NB4 (cell line): ENCODE data around the gene GP1BB.

Experiments used
- DNase-seq: peaks from one replicate; pipeline ENCODE4 v3.0.0; 2010; ENCODE audit warnings: low read depth
- H3K4me3 ChIP-seq: one replicate; pipeline ENCODE4 v1.5.1; 2011; ENCODE audit warnings: mild to moderate bottlenecking, low read depth, low read length, moderate library complexity
- MAX ChIP-seq: IDR thresholded peaks from 2 replicates; pipeline ENCODE4 v1.6.1; 2011; ENCODE audit warnings: low read depth, low read length
- MYC ChIP-seq: IDR thresholded peaks from 2 replicates; pipeline ENCODE4 v1.6.1; 2011; ENCODE audit warnings: low read depth, low read length
- POLR2A ChIP-seq: IDR thresholded peaks from 2 replicates; pipeline ENCODE4 v1.6.1; 2011; ENCODE audit warnings: mild to moderate bottlenecking; ENCODE audit not compliant: insufficient read length; ENCODE audit errors: extremely low read depth
- TF ChIP-seq, protein P1 (sequence below): IDR thresholded peaks from one replicate; pipeline ENCODE4 v1.5.1; 2012; ENCODE audit warnings: low read depth, low read length

Gene GP1BB

GRCh38 chr22:19701420-19702145 is 21.8 kb upstream of the GP1BB start:
- TF ChIP-seq POLR2A (no peak), MAX (no peak), MYC (no peak)
- TF ChIP-seq, protein P1, sequence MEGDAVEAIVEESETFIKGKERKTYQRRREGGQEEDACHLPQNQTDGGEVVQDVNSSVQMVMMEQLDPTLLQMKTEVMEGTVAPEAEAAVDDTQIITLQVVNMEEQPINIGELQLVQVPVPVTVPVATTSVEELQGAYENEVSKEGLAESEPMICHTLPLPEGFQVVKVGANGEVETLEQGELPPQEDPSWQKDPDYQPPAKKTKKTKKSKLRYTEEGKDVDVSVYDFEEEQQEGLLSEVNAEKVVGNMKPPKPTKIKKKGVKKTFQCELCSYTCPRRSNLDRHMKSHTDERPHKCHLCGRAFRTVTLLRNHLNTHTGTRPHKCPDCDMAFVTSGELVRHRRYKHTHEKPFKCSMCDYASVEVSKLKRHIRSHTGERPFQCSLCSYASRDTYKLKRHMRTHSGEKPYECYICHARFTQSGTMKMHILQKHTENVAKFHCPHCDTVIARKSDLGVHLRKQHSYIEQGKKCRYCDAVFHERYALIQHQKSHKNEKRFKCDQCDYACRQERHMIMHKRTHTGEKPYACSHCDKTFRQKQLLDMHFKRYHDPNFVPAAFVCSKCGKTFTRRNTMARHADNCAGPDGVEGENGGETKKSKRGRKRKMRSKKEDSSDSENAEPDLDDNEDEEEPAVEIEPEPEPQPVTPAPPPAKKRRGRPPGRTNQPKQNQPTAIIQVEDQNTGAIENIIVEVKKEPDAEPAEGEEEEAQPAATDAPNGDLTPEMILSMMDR: no peak
- H3K4me3 ChIP-seq: no peak overlapping the region
- DNase-seq: no peak

DNA sequence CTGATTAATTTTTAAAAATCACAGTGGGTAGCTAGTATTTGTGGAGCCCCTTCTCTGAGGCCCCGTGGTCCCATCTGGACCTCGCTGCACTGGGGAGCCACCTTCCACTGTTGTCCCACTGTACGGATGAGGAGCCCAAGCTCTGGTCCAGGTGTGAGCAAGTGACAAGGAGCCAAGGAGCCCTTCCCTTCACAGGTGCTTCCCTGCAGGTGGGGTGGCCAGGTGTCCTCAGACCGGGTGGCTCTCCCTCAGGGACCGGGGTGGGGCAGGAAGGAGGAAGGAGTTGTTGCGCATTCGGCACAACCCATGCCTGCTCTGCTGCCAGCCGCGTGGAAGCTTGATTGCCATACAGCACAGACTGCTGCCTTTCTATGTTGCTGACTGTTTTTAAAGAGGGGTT is 19.5 kb upstream of the GP1BB start:
- H3K4me3 ChIP-seq: no peak overlapping the region
- no peak for DNase-seq
- TF ChIP-seq POLR2A (no peak), MYC (no peak), MAX (no peak)
- TF ChIP-seq, protein P1: no peak

DNA sequence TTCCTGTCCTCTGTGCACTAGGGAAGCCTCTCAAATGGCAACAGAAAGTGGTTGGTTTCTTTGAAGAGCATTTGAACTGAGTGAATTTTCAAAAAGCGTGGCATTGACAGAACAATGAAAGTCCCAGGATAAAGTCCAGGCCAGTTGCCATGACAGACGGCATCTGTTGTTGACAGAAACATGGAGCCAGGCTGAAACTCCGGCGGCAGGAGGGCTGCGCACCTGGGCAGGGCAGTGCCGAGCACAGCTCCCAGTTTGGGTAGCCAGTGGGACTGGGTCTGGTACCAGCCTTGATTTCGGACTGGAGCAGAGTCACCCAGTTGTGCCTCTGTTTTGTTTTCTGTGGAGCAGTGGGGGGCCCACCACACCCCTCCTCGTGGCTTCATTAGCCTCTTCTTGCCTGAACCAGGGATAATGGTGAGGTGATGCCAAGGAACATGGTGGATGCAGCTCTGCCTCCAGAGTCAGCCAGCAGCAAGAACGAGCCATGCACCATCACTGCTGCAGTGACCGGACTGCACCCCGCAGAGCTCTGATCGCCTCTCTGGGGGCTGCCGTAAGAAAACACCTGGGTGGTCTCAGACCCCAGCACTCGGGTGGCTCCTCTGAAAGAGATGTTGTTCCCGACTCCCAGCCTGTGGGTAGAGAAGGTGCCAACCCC is 18.9 kb upstream of the GP1BB start:
- TF ChIP-seq MYC: no peak
- TF ChIP-seq, protein P1: no peak
- TF ChIP-seq POLR2A: no peak
- TF ChIP-seq MAX: no peak
- DNase-seq: no peak
- H3K4me3 ChIP-seq: no peak overlapping the region

DNA sequence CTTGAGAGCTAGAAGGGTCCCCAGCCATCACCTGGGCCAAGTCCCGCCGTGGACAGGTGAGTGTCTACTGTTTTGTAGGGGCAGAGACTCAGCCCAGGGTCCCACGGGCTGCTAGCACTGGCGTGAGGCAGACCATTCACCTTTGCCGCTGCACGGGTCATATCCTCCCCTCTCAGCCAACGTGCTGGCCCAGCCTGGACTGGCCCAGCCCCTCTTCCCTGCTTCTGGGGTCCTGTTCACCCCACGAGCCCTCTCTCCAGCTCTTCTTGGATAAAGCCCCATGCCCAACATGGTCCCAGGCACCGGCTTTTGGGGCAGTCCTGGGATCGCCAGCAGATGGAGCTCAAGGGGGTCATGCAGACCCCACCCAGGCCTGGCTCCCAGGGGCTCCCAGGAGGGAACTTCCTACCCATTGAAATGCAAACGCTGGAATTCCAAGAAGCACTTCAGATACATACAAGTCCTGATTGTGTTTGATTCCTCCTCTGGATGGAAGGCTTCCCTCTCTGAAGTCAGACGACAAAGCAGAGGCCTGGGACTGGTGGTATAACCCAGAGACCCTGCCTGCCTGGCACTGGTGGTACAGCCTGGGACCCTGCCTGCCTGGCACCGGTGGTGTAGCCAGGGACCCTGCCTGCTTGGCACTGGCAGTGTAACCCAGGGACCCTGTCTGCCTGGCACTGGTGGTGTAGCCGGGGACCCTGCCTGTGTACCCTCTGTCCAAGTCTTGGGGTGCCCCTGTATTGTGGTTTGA is 18.0 kb upstream of the GP1BB start:
- no peak for DNase-seq
- H3K4me3 ChIP-seq: no peak overlapping the region
- TF ChIP-seq MAX: no peak
- TF ChIP-seq, protein P1: peak; percentile 24

DNA sequence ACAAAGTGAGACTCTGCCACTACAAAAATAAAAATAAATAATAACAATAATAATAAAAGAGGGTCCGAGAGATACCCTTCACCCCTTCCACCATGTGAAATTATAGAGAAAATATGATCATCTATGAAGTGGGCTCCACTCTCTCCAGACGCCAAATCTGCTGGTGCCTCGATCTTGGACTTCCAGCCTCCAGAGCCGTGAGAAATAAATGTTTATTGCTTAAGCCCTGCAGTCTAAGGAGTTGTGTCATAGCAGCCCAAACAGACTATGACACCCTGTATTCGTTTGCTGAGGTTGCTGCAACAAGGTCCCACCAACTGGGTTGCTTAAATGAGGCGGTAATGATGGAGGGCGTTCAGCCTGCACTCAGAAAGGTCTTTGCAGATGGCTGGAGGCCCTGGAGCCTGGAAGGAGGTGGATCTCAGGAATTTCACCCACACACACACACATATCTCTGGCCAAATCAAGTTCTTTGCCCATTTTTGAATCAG is 16.6 kb upstream of the GP1BB start:
- TF ChIP-seq, protein P1: no peak
- TF ChIP-seq POLR2A (no peak), MYC (no peak)

More for the DNA sequence above, 16.6 kb upstream of the GP1BB start:
- H3K4me3 ChIP-seq: no peak overlapping the region
- peak; percentile 34 for DNase-seq
